Naive B cell (primary cell): Measurements from ENCODE around the gene IKZF3. TPM values are rescaled to one million over a fixed set of nuclear protein-coding genes. Genes with fewer than 3 reads are reported as not detected.

Experiments
- ATAC-seq, 2 donors: fragments of 150-1000 bp; cut with Tn5 transposase; 2 replicates each; pipeline ENCODE4 v1.10.0; 2021; ENCODE audit warnings: low read depth in 2 of 2, mild to moderate bottlenecking in 2 of 2, moderate library complexity in 2 of 2
- DNase-seq: peaks from one replicate; pipeline ENCODE4 v3.0.0; 2022
- H3K27ac Mint-ChIP-seq, 6 donors: one replicate each; pipeline ENCODE4 v1.8.0; 2020 to 2022; ENCODE audit warnings: mild to moderate bottlenecking in 6 of 6, mixed read lengths in 6 of 6, moderate library complexity in 5 of 6, inconsistent platforms in 2 of 6
- H3K27me3 Mint-ChIP-seq, 3 donors: one replicate each; pipeline ENCODE4 v1.8.0; 2021 to 2022; ENCODE audit warnings: mixed read lengths in 3 of 3, mild to moderate bottlenecking in 1 of 3
- H3K36me3 Mint-ChIP-seq, 2 donors: one replicate each; pipeline ENCODE4 v1.8.0; 2020 to 2022; ENCODE audit warnings: mixed read lengths in 2 of 2, inconsistent platforms in 1 of 2, mild to moderate bottlenecking in 1 of 2
- H3K4me1 Mint-ChIP-seq, 3 donors: one replicate each; pipeline ENCODE4 v1.8.0; 2020 to 2022; ENCODE audit warnings: mixed read lengths in 3 of 3, inconsistent platforms in 1 of 3, mild to moderate bottlenecking in 1 of 3, moderate library complexity in 1 of 3
- H3K4me3 Mint-ChIP-seq, 8 donors: one replicate each; pipeline ENCODE4 v1.8.0; 2020 to 2022; ENCODE audit warnings: mild to moderate bottlenecking in 8 of 8, mixed read lengths in 8 of 8, moderate library complexity in 8 of 8, inconsistent platforms in 2 of 8
- H3K9me3 Mint-ChIP-seq, 7 donors: one replicate each; pipeline ENCODE4 v1.8.0; 2020 to 2022; ENCODE audit warnings: mixed read lengths in 7 of 7, mild to moderate bottlenecking in 5 of 7, inconsistent platforms in 2 of 7, moderate library complexity in 1 of 7
- polyA plus RNA-seq, 6 donors: library from polyadenylated mRNA; unstranded; fragments of 300-500 nt; fragmentation: Illumina TruSeq; gene quantifications; one replicate each; pipeline ENCODE4 v1.2.3, GENCODE V29; 2021; ENCODE audit warnings: low read depth in 6 of 6

IKZF3 gene
- polyA plus RNA-seq, 6 donors from 2014 or later: 0.75 to 127 (median 39.8) TPM

DNA sequence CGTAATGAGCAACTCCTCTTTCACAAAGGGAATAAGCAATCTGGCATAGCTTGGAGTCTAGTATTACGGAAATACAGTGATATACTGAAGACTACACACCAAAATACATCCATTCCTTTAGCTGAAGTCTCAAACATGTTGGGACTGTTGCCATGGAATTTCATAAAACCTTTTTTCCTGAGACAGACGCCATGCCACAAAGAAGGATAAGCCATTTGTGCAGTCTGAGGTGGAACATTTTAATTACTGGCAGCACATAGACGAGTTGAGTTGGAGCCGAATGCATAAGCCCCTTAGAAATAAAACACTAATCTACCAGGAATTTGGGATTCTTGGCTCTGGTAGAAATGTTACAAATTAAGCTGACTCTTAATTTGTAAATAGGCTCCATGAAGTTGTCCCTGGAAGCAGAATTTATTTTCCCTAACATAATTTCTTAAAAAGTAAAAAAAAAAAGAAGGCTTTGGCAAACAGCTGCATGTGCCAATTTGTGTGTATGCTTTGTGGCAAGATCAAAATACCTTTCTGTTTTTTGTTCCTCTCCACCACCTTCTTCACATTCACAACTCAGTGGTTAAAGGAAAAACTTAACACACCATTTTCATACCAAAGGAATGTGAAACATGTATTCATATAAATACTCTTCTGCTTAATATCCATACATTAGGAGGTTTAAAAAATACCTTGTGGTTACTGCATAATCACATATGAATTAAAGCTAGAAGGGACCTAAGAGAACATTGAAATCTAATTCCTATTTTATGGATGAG, 100.9 kb downstream of the IKZF3 start:
- H3K27ac Mint-ChIP-seq: peak overlapping the region in 4 of 6 donors; percentile 43 to 78 (median 62)
- H3K9me3 Mint-ChIP-seq: no peaks in the 10 kb centered on the region
- H3K4me1 Mint-ChIP-seq: peaks cover 47 to 82% (median 55%) of the 10 kb centered on the region in 3 donors
- no peak overlapping the region for H3K4me3 Mint-ChIP-seq
- peaks cover 35 to 45% of the 10 kb centered on the region in 2 donors for H3K36me3 Mint-ChIP-seq
- DNase-seq (no peak), ATAC-seq (no peak)
- H3K27me3 Mint-ChIP-seq: no peaks in the 10 kb centered on the region

DNA sequence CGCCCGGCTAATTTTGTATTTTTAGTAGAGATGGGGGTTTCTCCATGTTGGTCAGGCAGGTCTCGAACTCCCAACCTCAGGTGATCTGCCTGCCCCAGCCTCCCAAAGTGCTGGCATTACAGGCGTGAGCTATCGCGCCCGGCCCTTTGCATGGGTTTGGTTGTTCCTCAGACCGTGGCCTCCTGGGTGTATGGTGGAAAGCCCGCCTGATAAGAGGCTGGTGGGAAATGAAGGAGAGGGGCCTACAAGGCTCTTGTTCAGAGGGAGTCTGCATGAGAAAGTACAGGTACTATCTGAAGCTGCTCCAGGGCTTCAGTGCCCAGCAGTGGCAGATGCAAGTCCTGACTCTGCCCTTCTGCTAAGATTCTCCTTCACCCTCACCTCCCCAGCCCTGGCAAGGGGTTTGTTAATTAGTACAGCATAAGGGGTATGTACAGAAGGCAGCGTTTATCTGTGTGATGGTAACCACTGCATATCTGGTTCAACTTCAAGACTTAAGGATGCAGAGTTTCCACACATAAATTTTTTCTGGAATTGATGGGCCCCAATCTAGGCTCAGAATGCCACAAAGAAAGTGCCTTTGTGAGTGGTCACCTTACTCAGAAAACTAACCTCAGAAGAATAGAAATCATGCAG, 102.1 kb downstream of the IKZF3 start:
- ATAC-seq: no peak
- peaks cover 30 to 32% of the 10 kb centered on the region in 2 donors for H3K36me3 Mint-ChIP-seq

DNA sequence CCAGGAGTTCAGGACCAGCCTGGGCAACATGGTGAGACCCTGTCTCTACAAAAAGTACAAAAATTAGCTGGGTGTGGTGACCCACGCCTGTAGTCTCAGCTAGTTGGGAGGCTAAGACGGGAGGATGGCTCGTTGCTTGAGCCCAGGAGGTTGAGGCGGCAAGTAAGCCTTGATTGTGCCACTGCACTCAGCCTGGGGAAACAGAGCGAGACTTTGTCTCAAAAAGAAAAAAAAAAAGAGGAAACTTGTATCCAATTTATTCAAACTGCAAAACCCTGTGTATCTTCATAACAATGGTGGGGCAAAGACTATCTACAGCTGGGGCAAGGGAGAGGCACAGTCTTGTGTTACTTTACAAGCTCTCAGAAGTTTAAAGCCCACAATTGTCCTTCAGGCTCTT, 104.9 kb downstream of the IKZF3 start:
- no peaks in the 10 kb centered on the region for H3K9me3 Mint-ChIP-seq
- H3K4me1 Mint-ChIP-seq: peaks cover 52 to 78% (median 53%) of the 10 kb centered on the region in 3 donors
- no peak for ATAC-seq
- H3K4me3 Mint-ChIP-seq: peak overlapping the region; percentile 66 to 94 (median 86)
- peak; percentile 43 for DNase-seq
- H3K27ac Mint-ChIP-seq: peak overlapping the region; percentile 95 to 100 (median 100)
- no peaks in the 10 kb centered on the region for H3K27me3 Mint-ChIP-seq
- peaks cover 7 to 9% of the 10 kb centered on the region in 2 donors for H3K36me3 Mint-ChIP-seq

More for the DNA sequence above, 102.1 kb downstream of the IKZF3 start:
- peak overlapping the region in 1 of 8 donors; percentile 47 for H3K4me3 Mint-ChIP-seq
- peak overlapping the region; percentile 42 to 100 (median 84) for H3K27ac Mint-ChIP-seq
- no peak for DNase-seq
- no peaks in the 10 kb centered on the region for H3K9me3 Mint-ChIP-seq
- H3K4me1 Mint-ChIP-seq: peaks cover 47 to 82% (median 57%) of the 10 kb centered on the region in 3 donors
- no peaks in the 10 kb centered on the region for H3K27me3 Mint-ChIP-seq

DNA sequence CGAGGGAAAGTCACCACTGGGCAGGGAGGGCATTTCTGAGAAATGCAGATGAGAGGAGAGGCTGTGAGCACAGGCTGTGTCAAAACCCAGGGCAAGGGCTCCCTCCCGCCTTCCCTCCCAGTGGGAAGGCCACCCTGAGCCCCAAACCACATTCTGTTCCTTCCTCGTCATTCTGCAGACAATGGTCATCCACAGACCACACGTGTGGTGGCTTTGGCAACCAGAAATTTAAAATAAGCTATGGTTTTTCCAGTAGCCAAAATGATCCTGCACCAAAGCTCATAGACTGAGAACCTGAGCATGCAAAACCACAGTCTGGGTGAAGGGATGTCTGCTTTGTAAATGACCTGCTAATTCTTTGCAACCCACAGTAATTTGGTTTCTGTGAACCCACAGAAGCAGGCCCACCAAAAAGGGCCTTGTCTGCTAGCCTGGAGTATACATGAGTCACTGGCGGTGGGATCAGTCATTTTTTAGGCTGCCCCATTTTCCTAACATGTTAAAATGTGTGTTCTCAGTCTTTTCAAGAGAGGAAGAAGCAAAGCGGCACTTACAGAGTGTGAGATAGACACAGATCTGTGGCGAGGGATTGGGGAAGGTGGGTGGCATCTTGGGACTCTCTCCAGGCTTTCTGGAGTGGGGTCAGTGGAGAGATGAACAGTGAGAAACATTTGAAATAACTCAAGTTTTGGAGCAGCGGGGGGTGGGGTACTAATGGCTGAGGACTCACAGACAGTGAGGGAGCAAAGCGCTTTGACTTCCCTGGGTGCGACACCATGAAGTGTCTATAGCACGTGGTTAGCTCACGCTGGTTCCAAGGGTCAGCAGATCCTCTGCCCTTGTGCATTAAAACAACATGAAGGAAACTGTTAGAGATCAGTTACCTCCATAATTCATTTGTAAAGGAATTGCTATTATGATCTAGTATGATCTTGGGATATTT, 105.9 kb downstream of the IKZF3 start:
- Mint-ChIP-seq H3K9me3 (no peaks in the 10 kb centered on the region), H3K27me3 (no peaks in the 10 kb centered on the region), H3K4me1 (peaks cover 57 to 82% (median 59%) of the 10 kb centered on the region in 3 donors), H3K27ac (peak overlapping the region; percentile 95 to 100 (median 100)), H3K36me3 (peaks cover 6% of the 10 kb centered on the region in 2 donors), H3K4me3 (peak overlapping the region; percentile 66 to 94 (median 88))
- DNase-seq (peak; percentile 31), ATAC-seq (no peak)

DNA sequence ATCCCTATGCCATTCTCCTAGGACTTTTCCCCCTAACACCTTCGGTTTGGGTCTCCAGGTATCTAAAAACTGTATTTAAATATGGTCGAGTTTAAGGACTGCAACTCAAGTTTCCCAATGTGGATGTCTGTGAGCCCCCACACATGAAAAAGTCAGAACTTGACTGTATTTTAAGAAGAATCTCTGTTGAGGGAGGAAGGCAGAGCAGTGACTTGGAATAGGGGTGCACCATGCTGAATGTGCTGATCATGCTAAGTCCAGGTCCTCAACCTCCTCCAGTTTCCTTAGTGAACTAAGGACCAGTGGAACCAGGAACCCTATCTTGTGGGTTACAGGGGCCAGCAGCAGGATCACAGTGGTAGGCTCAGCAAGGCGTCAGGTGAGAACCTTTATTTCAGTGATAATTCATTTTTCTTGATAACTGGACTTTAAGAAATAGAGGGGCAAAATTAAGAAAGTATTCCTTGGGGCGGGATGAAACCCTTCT, 106.9 kb downstream of the IKZF3 start:
- no peaks in the 10 kb centered on the region for H3K36me3 Mint-ChIP-seq
- H3K27me3 Mint-ChIP-seq: no peaks in the 10 kb centered on the region
- no peak for ATAC-seq
- H3K4me3 Mint-ChIP-seq: peak overlapping the region; percentile 36 to 94 (median 89)
- H3K27ac Mint-ChIP-seq: peak overlapping the region; percentile 99 to 100 (median 100)
- DNase-seq: no peak
- H3K9me3 Mint-ChIP-seq: no peaks in the 10 kb centered on the region
- peaks cover 57 to 84% (median 66%) of the 10 kb centered on the region in 3 donors for H3K4me1 Mint-ChIP-seq

DNA sequence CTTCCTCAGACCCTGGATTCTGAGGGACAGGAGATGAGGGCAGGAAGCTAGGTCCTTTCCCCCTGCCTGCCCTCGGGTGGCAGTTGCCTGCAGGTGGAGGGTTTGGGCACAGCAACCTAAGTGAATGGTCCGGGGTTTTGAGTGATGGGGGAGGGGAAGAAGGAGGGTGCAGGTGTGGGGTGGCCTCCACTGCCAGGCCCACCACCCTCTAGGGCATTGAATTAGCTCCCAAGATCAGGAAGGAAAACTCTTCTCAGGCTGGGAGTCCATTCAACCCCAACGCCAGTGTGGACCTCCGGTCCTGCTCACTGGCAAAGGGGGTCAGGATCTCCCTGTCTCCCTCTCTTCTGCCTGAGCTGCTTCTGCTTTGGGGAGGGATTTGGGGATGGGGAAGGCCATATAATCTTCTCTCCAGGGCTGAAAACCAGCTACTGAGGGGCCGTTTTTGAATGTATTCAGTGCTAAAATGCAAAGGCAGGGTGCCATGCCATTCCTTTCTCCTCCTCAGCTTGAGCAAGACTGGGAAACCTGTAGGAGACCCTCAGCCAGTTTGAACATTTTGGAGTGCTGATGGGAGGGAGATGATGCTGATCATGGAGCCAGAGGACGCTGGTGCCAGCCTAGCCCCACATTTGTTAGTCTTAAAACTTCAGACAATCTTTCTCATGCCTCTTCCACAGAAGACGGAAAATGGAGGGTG, 107.6 kb downstream of the IKZF3 start:
- ATAC-seq (no peak), DNase-seq (no peak)
- Mint-ChIP-seq H3K4me1 (peaks cover 59 to 85% (median 73%) of the 10 kb centered on the region in 3 donors), H3K27ac (peak overlapping the region; percentile 99 to 100 (median 100)), H3K36me3 (no peaks in the 10 kb centered on the region), H3K9me3 (no peaks in the 10 kb centered on the region), H3K4me3 (peak overlapping the region; percentile 76 to 94 (median 90)), H3K27me3 (no peaks in the 10 kb centered on the region)

DNA sequence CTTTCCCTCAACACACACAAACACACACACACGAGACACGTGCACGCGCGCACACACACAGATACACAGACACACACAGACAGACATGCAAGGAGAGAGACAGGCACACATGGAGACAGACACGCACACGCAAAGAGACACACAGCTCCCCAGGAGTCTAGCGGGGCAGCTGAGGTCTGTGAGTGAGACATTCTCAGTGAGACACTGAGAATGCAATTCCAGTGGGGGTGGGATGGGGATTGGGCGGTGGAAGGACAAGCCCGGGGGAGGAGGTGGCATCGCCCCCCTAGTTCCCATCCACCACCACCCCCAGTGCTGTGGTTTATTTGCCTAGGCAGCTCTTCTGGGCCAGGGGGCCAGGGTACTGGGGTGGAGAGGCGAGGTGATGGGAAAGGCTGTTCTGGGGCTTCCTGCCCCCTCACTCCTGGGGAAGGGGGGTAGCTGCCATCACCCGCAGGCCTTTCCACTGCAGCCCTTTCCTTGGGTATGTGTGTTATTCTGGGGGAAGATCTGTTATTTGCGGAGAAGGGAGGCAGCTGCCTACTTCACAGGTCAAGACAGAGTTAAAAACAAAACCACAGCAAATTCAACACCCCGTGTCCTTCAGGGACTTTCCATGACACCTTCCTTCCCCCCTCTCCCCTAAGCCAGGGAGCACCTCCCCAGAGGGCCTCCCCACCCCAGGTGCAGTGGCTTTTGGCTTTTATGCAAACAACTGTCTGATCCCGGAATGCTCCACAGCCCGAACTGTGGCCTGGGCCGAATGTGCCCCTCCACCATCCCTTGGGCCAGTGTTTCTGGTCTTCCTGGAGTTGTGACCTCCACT, 108.3 kb downstream of the IKZF3 start:
- H3K36me3 Mint-ChIP-seq: no peaks in the 10 kb centered on the region
- H3K27me3 Mint-ChIP-seq: no peaks in the 10 kb centered on the region
- peaks cover 62 to 80% (median 73%) of the 10 kb centered on the region in 3 donors for H3K4me1 Mint-ChIP-seq
- peak overlapping the region; percentile 99 to 100 (median 100) for H3K27ac Mint-ChIP-seq
- DNase-seq: peak; percentile 90
- H3K4me3 Mint-ChIP-seq: peak overlapping the region; percentile 76 to 94 (median 90)
- ATAC-seq: peak; percentile 39 to 46
- no peaks in the 10 kb centered on the region for H3K9me3 Mint-ChIP-seq

DNA sequence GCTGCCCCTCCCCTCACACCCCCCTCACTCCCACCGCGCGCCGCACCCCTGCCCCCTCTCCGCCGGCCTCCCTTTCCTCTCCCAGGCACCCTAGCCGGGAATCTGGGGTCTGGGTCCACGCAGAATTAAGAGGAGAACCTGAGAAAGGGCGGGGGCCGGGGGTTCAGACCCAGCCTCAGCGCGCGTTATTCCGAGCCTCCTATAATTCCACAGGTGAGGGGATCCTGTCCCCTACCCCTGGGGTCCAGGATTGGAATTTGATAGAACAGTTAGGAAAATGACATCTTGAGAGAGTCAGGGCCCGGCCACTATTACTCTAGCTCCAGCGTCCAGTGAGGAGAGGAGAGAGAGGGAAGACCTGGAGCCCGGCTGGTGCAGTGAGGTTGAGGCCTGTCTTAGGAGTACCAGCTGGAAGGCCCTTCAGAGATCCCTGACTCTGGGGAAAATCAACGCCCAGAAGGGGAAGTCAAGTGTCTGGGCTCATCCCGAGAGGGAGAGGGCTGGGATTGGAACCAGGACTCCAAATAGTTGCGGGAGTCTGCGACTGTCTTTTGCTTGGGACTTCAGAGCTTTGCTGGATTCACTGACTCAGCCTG, 109.1 kb downstream of the IKZF3 start:
- no peak for ATAC-seq
- Mint-ChIP-seq H3K4me1 (peaks cover 62 to 79% (median 72%) of the 10 kb centered on the region in 3 donors), H3K27me3 (no peaks in the 10 kb centered on the region), H3K36me3 (no peaks in the 10 kb centered on the region), H3K27ac (peak overlapping the region; percentile 99 to 100 (median 100)), H3K4me3 (peak overlapping the region; percentile 76 to 94 (median 90)), H3K9me3 (no peaks in the 10 kb centered on the region)
- DNase-seq: no peak

DNA sequence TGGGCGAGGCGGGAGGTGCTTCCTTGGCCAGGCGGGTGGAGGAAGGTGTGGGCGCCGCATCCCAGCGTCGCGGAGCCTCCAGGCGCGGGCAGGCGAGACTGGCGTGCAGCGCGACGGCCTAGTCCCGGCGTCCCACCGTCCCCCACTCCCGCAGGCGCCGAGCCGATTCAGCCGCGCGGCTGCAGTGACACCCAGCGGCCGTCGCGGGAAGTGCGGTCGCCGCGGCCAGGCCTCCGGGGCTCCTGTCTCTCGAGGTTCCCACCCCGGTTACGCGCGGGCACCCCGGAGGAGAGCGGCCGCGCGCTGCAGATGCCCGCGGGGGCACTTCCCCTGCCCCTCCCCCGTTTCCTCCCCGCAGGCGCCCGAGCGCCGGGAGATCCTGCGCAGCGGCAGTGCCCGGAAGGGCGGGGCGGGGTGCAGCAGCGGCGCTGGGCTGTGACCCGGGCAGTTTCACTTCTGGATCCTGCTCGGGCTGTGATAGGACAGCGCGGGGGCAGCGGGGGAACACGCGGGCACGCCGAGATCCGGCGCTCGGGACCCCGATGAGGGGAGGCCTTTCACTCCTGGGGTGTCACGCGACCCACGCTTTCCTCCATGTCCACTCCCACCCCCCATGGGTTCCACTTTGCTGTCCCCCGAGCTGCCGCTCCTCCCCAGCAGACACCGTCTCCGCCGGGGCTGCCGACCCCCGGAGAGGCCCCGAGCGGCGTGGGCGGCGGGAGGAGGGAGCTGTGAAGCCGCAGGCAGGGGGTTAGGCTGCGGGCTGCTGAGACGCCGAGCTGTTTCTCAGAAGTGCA, 109.8 kb downstream of the IKZF3 start:
- H3K4me3 Mint-ChIP-seq: peak overlapping the region; percentile 83 to 94 (median 90)
- H3K4me1 Mint-ChIP-seq: peaks cover 56 to 73% (median 66%) of the 10 kb centered on the region in 3 donors
- no peaks in the 10 kb centered on the region for H3K36me3 Mint-ChIP-seq
- no peaks in the 10 kb centered on the region for H3K27me3 Mint-ChIP-seq
- H3K27ac Mint-ChIP-seq: peak overlapping the region; percentile 99 to 100 (median 100)
- DNase-seq (peak; percentile 100), ATAC-seq (peak; percentile 73 to 74)
- H3K9me3 Mint-ChIP-seq: peaks cover 0 to under 1% (median 0%) of the 10 kb centered on the region in 7 donors

DNA sequence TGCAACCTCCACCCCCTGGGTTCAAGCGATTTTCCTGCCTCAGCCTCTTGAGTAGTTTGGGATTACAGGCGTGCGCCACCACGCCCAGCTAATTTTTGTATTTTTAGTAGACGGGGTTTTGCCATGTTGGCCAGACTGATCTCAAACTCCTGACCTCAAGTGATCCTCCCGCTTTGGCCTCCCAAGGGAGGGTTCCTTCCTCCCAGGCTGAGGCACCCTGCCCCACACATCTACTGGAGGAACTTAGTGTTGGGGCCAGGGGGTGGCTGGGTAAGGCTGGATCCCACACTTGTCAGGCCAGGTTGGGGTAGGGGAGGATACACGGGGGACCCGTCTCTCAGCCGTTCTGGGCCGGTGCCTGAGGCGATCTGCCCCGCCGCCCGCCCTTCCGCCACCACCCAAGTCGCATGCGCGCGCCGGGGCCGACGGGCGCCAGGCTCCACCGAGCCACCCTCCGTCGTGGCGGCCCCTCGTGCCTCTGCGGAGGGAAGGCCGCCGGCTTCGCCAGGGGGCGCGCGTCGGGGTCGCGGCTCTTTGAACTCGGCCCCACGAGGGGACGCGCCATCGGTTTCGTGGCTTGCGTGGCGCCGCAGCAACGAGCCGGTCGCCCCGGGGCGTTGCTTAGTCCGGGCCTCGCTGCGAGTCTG, 110.5 kb downstream of the IKZF3 start:
- peaks cover 49 to 66% (median 58%) of the 10 kb centered on the region in 3 donors for H3K4me1 Mint-ChIP-seq
- H3K9me3 Mint-ChIP-seq: peaks cover 0 to 2% (median 0%) of the 10 kb centered on the region in 7 donors
- peak; percentile 83 for DNase-seq
- peak; percentile 29 for ATAC-seq
- peak overlapping the region; percentile 97 to 100 (median 98) for H3K27ac Mint-ChIP-seq
- no peaks in the 10 kb centered on the region for H3K36me3 Mint-ChIP-seq
- H3K27me3 Mint-ChIP-seq: no peaks in the 10 kb centered on the region
- H3K4me3 Mint-ChIP-seq: peak overlapping the region; percentile 82 to 92 (median 86)
